Measurements from ENCODE around the gene APC.
A peak's percentile ranks its signal among the peaks of the same experiment; 100 is the strongest.

The APC gene

DNA sequence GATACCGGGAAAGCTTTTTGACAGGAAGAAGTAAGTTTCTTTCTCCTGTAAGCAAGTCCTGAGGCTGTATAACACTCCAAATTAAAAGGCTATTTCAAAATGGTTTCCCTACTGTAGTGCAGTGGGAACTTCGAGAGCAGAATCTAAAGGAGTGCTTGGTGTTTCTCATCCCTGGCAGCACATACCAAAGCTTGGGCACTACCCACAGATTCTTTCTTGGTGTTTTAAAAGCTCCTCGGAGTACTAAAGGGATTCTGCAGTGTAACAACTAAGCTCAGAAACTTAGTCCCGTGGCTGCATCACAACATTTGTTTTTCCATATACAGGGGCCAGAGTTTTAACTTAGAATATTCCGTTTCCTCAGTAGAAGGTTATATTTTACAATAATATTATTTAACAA is 5.6 kb upstream of the APC start:
- Histone ChIP-seq H3K4me1 (ENCODE audit: control extremely low read depth in 1 of 4, control insufficient read depth in 4 of 4, insufficient read depth in 4 of 4, low read length in 3 of 4) (peaks cover 2 to 6% (median 5%) of the 10 kb centered on the region in 4 experiments), H3K36me3 (ENCODE audit: control insufficient read depth in 4 of 4, insufficient read depth in 4 of 4, low read length in 3 of 4) (no peaks in the 10 kb centered on the region), H3K27ac (ENCODE audit: insufficient read depth in 1 of 2, low read depth in 1 of 2, low read length in 2 of 2, poor library complexity in 1 of 2, severe bottlenecking in 2 of 2) (no peak overlapping the region), H3K9me3 (ENCODE audit: control extremely low read depth in 1 of 5, control insufficient read depth in 4 of 5, insufficient read depth in 2 of 5, low read depth in 1 of 5, low read length in 4 of 5) (no peaks in the 10 kb centered on the region), H3K4me3 (ENCODE audit: control insufficient read depth in 1 of 7, extremely low read depth in 1 of 7, insufficient read depth in 4 of 7, low read depth in 2 of 7, low read length in 6 of 7) (no peak overlapping the region), H3K27me3 (replicated peaks in 2 of 5; ENCODE audit: control insufficient read depth in 4 of 5, insufficient read depth in 5 of 5, low read length in 4 of 5) (no peaks in the 10 kb centered on the region)
- CTCF ChIA-PET = interaction anchor here (1.1 kb wide), 1 partner anchor 8 kb away, joined by 4 read pairs; no protein-coding TSS in a partner anchor
- 100% methylated on average over 1 of the region's 5 CpGs for WGBS (ENCODE audit: insufficient coverage)
- no peak for DNase-seq
- POLR2A ChIA-PET = no interaction called here

DNA sequence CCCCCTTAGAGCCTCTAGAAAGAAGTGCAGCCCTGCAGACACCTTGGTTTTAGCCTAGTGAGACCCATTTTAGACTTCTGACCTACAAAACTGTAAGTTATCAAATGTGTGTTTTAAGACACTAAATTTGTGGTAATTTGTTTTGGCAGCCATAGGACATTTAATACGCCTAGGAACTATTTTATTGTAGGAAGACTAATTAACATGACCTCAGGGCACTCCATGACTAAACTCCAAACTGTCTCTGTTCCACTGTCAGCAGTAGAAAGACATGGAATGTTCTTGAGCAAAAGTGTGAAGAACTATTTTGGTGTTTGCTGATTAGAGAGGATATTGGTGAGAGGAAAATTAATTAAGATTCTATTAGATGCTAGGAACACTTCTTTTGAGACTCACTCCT is 4.1 kb upstream of the APC start:
- ChIA-PET POLR2A (interaction anchor here (0.9 kb wide), 1 partner anchor 26 kb away, joined by 3 read pairs; no protein-coding TSS in a partner anchor), CTCF (interaction anchor here (1.4 kb wide), 1 partner anchor 22 kb away, joined by 3 read pairs; no protein-coding TSS in a partner anchor)
- H3K9me3 ChIP-seq (ENCODE audit: control extremely low read depth in 1 of 5, control insufficient read depth in 4 of 5, insufficient read depth in 2 of 5, low read depth in 1 of 5, low read length in 4 of 5) = no peaks in the 10 kb centered on the region
- H3K36me3 ChIP-seq (ENCODE audit: control insufficient read depth in 4 of 4, insufficient read depth in 4 of 4, low read length in 3 of 4) = no peaks in the 10 kb centered on the region
- H3K4me1 ChIP-seq (ENCODE audit: control extremely low read depth in 1 of 4, control insufficient read depth in 4 of 4, insufficient read depth in 4 of 4, low read length in 3 of 4) = peaks cover 7 to 18% (median 15%) of the 10 kb centered on the region in 4 experiments
- H3K27me3 ChIP-seq (replicated peaks in 2 of 5; ENCODE audit: control insufficient read depth in 4 of 5, insufficient read depth in 5 of 5, low read length in 4 of 5) = no peaks in the 10 kb centered on the region
- H3K27ac ChIP-seq (ENCODE audit: insufficient read depth in 1 of 2, low read depth in 1 of 2, low read length in 2 of 2, poor library complexity in 1 of 2, severe bottlenecking in 2 of 2) = no peak overlapping the region
- WGBS (ENCODE audit: insufficient coverage) = no CpG with 5 or more reads among the region's 1 CpG
- no peak overlapping the region for H3K4me3 ChIP-seq (ENCODE audit: control insufficient read depth in 1 of 7, extremely low read depth in 1 of 7, insufficient read depth in 4 of 7, low read depth in 2 of 7, low read length in 6 of 7)
- no peak for DNase-seq

DNA sequence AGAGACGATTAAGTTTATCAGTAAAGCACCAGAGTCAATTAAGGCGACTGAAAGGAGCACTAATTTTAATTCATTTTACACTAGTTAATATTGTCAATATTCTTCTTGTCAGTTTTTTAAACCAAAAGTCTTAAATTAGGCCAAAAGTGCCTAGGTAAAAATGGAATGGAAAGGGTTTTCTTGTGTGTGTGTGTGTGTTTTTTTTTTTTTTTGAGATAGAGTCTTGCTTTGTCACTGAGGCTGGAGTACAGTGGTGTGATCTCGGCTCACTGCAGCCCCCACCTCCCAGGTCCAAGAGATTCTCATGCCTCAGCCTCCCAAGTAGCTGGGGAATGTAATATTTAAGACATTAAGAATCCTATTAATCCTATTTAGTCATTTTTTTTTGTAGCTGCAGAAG is 3.1 kb upstream of the APC start:
- CTCF ChIA-PET = interaction anchor here (1.1 to 2.3 kb wide), 6 partner anchors 11 to 43 kb away, joined by 3 to 8 read pairs (median 5); no protein-coding TSS in a partner anchor
- no peak overlapping the region for H3K27ac ChIP-seq (ENCODE audit: insufficient read depth in 1 of 2, low read depth in 1 of 2, low read length in 2 of 2, poor library complexity in 1 of 2, severe bottlenecking in 2 of 2)

DNA sequence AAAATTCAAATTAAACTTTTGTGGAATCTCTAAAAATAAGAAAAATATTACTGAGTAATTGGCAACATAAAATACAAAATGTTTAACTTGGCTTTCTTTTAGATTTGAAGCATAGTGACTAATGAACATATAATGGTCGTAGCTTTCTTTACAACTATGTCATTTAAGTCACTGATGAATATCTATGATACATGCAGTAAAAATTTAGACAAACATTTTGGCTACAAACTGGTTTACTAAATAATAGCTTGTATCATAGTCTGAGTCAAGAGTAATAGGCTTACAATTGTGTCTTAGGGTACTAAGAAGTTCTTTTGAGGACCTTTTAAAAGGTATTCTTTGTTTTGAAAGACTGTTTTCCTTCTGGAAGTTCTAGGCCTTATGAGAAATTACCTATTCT is 2.0 kb upstream of the APC start:
- H3K27ac ChIP-seq (ENCODE audit: insufficient read depth in 1 of 2, low read depth in 1 of 2, low read length in 2 of 2, poor library complexity in 1 of 2, severe bottlenecking in 2 of 2) = no peak overlapping the region
- H3K9me3 ChIP-seq (ENCODE audit: control extremely low read depth in 1 of 5, control insufficient read depth in 4 of 5, insufficient read depth in 2 of 5, low read depth in 1 of 5, low read length in 4 of 5) = no peaks in the 10 kb centered on the region
- POLR2A ChIA-PET = no interaction called here
- H3K36me3 ChIP-seq (ENCODE audit: control insufficient read depth in 4 of 4, insufficient read depth in 4 of 4, low read length in 3 of 4) = no peaks in the 10 kb centered on the region
- DNase-seq = no peak
- no CpG with 5 or more reads among the region's 1 CpG for WGBS (ENCODE audit: insufficient coverage)
- H3K27me3 ChIP-seq (replicated peaks in 2 of 5; ENCODE audit: control insufficient read depth in 4 of 5, insufficient read depth in 5 of 5, low read length in 4 of 5) = no peaks in the 10 kb centered on the region
- CTCF ChIA-PET = interaction anchor here (0.8 to 2.3 kb wide), 6 partner anchors 12 to 44 kb away, joined by 3 to 8 read pairs (median 5); no protein-coding TSS in a partner anchor
- H3K4me3 ChIP-seq (ENCODE audit: control insufficient read depth in 1 of 7, extremely low read depth in 1 of 7, insufficient read depth in 4 of 7, low read depth in 2 of 7, low read length in 6 of 7) = no peak overlapping the region
- peaks cover 7 to 27% (median 15%) of the 10 kb centered on the region in 4 experiments for H3K4me1 ChIP-seq (ENCODE audit: control extremely low read depth in 1 of 4, control insufficient read depth in 4 of 4, insufficient read depth in 4 of 4, low read length in 3 of 4)

More for the DNA sequence above, 3.1 kb upstream of the APC start:
- DNase-seq = no peak
- H3K4me1 ChIP-seq (ENCODE audit: control extremely low read depth in 1 of 4, control insufficient read depth in 4 of 4, insufficient read depth in 4 of 4, low read length in 3 of 4) = peaks cover 7 to 26% (median 15%) of the 10 kb centered on the region in 4 experiments
- WGBS (ENCODE audit: insufficient coverage) = no CpG with 5 or more reads among the region's 3 CpGs
- no peaks in the 10 kb centered on the region for H3K9me3 ChIP-seq (ENCODE audit: control extremely low read depth in 1 of 5, control insufficient read depth in 4 of 5, insufficient read depth in 2 of 5, low read depth in 1 of 5, low read length in 4 of 5)
- H3K27me3 ChIP-seq (replicated peaks in 2 of 5; ENCODE audit: control insufficient read depth in 4 of 5, insufficient read depth in 5 of 5, low read length in 4 of 5) = no peaks in the 10 kb centered on the region
- H3K36me3 ChIP-seq (ENCODE audit: control insufficient read depth in 4 of 4, insufficient read depth in 4 of 4, low read length in 3 of 4) = no peaks in the 10 kb centered on the region
- H3K4me3 ChIP-seq (ENCODE audit: control insufficient read depth in 1 of 7, extremely low read depth in 1 of 7, insufficient read depth in 4 of 7, low read depth in 2 of 7, low read length in 6 of 7) = no peak overlapping the region
- POLR2A ChIA-PET = no interaction called here

DNA sequence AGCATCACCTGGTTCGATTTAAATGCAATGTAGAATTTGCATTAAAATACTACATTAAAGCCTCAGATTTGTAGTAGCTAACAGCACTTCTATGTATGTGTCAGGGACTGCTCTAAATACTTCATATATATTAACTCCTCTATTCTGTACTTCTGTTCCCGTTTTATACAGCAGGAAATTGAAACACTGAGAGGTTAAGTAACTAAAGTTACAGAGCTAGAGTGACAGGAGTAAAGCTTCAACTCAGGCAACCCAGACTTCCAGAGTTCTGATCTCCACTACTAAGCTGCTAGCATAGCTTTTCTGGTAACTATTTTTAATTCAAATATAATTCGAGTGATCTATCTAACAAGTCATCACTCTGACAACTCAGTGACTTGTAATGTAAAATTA is 619 bp upstream of the APC start:
- H3K36me3 ChIP-seq (ENCODE audit: control insufficient read depth in 4 of 4, insufficient read depth in 4 of 4, low read length in 3 of 4) = peaks cover 0 to 2% (median 0%) of the 10 kb centered on the region in 4 experiments
- CTCF ChIA-PET = interaction anchor here (0.9 to 2.3 kb wide), 5 partner anchors 14 to 124 kb away, joined by 3 to 5 read pairs (median 3); partner anchors contain the start of gene SRP19
- peak overlapping the region in 6 of 7 experiments; percentile 53 to 87 (median 76) for H3K4me3 ChIP-seq (ENCODE audit: control insufficient read depth in 1 of 7, extremely low read depth in 1 of 7, insufficient read depth in 4 of 7, low read depth in 2 of 7, low read length in 6 of 7)
- peak overlapping the region in 1 of 2 experiments; percentile 73 for H3K27ac ChIP-seq (ENCODE audit: insufficient read depth in 1 of 2, low read depth in 1 of 2, low read length in 2 of 2, poor library complexity in 1 of 2, severe bottlenecking in 2 of 2)
- H3K27me3 ChIP-seq (replicated peaks in 2 of 5; ENCODE audit: control insufficient read depth in 4 of 5, insufficient read depth in 5 of 5, low read length in 4 of 5) = no peaks in the 10 kb centered on the region
- WGBS (ENCODE audit: insufficient coverage) = no CpG with 5 or more reads among the region's 3 CpGs
- H3K4me1 ChIP-seq (ENCODE audit: control extremely low read depth in 1 of 4, control insufficient read depth in 4 of 4, insufficient read depth in 4 of 4, low read length in 3 of 4) = peaks cover 7 to 27% (median 15%) of the 10 kb centered on the region in 4 experiments
- peak in 2 of 3 donors; percentile 40 to 55 for DNase-seq
- POLR2A ChIA-PET = interaction anchor here (0.6 to 0.7 kb wide), 2 partner anchors 58 to 1235 kb away, joined by 3 to 6 read pairs; no protein-coding TSS in a partner anchor
- H3K9me3 ChIP-seq (ENCODE audit: control extremely low read depth in 1 of 5, control insufficient read depth in 4 of 5, insufficient read depth in 2 of 5, low read depth in 1 of 5, low read length in 4 of 5) = no peaks in the 10 kb centered on the region

DNA sequence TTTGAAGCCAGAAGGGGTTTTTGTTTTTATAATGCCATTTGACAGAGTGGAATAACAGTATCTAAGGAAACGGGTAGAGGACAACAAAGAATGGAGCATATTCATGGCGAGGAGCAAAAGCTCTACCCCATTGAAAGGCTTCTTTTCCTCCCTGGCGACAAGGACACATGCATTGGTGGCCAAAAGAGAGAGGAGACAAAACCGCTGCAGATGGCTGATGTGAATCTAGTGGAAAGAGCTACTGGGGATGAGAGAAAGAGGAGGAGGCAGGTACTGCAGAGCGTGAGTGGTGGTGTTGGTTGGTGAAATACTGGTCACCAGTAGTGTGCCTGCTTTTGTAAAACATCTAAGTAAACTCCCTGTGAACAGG is 491 bp downstream of the APC start:
- WGBS (ENCODE audit: insufficient coverage) = 46% methylated on average over 4 of the region's 5 CpGs
- ChIA-PET CTCF (interaction anchor here (1.0 to 1.6 kb wide), 5 partner anchors 13 to 234 kb away, joined by 3 to 5 read pairs (median 3); partner anchors contain the start of gene SRP19), POLR2A (interaction anchor here (0.9 kb wide), 1 partner anchor 31 kb away, joined by 3 read pairs; no protein-coding TSS in a partner anchor)
- Histone ChIP-seq H3K9me3 (ENCODE audit: control extremely low read depth in 1 of 5, control insufficient read depth in 4 of 5, insufficient read depth in 2 of 5, low read depth in 1 of 5, low read length in 4 of 5) (no peaks in the 10 kb centered on the region), H3K4me1 (ENCODE audit: control extremely low read depth in 1 of 4, control insufficient read depth in 4 of 4, insufficient read depth in 4 of 4, low read length in 3 of 4) (peaks cover 7 to 27% (median 15%) of the 10 kb centered on the region in 4 experiments), H3K27me3 (replicated peaks in 2 of 5; ENCODE audit: control insufficient read depth in 4 of 5, insufficient read depth in 5 of 5, low read length in 4 of 5) (no peaks in the 10 kb centered on the region), H3K4me3 (ENCODE audit: control insufficient read depth in 1 of 7, extremely low read depth in 1 of 7, insufficient read depth in 4 of 7, low read depth in 2 of 7, low read length in 6 of 7) (peak overlapping the region; percentile 48 to 87 (median 75)), H3K27ac (ENCODE audit: insufficient read depth in 1 of 2, low read depth in 1 of 2, low read length in 2 of 2, poor library complexity in 1 of 2, severe bottlenecking in 2 of 2) (peak overlapping the region in 1 of 2 experiments; percentile 56), H3K36me3 (ENCODE audit: control insufficient read depth in 4 of 4, insufficient read depth in 4 of 4, low read length in 3 of 4) (peaks cover 0 to 2% (median 0%) of the 10 kb centered on the region in 4 experiments)
- DNase-seq = peak in 2 of 3 donors; percentile 43 to 58

DNA sequence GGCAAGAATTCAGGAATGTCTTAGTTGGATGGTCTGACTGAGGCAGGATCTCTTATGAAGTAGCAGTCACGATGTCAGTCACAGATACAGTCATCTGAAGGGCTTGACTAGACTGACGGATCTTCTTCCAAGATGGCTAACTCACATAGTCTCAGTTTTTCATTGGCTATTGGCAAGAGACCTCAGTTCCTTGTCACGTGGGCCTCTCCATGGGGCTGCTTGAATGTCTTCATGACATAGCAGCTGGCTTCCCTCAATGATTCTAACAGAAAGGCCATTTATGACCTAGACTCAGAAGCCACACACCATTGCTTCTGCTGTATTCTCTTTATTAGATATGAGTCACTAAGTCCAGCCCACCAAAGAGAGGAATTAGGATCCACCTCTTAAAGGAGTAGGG is 4.7 kb downstream of the APC start:
- Histone ChIP-seq H3K36me3 (ENCODE audit: control insufficient read depth in 4 of 4, insufficient read depth in 4 of 4, low read length in 3 of 4) (peaks cover 0 to 2% (median 0%) of the 10 kb centered on the region in 4 experiments), H3K27me3 (replicated peaks in 2 of 5; ENCODE audit: control insufficient read depth in 4 of 5, insufficient read depth in 5 of 5, low read length in 4 of 5) (no peaks in the 10 kb centered on the region), H3K27ac (ENCODE audit: insufficient read depth in 1 of 2, low read depth in 1 of 2, low read length in 2 of 2, poor library complexity in 1 of 2, severe bottlenecking in 2 of 2) (no peak overlapping the region), H3K4me1 (ENCODE audit: control extremely low read depth in 1 of 4, control insufficient read depth in 4 of 4, insufficient read depth in 4 of 4, low read length in 3 of 4) (peaks cover 2 to 19% (median 10%) of the 10 kb centered on the region in 4 experiments), H3K9me3 (ENCODE audit: control extremely low read depth in 1 of 5, control insufficient read depth in 4 of 5, insufficient read depth in 2 of 5, low read depth in 1 of 5, low read length in 4 of 5) (no peaks in the 10 kb centered on the region), H3K4me3 (ENCODE audit: control insufficient read depth in 1 of 7, extremely low read depth in 1 of 7, insufficient read depth in 4 of 7, low read depth in 2 of 7, low read length in 6 of 7) (no peak overlapping the region)
- ChIA-PET POLR2A (no interaction called here), CTCF (no interaction called here)
- WGBS (ENCODE audit: insufficient coverage) = 100% methylated on average over 2 of the region's 3 CpGs
- DNase-seq = no peak
